Endothelial cell of hepatic sinusoid (primary cell): ENCODE results near the gene ZSWIM3.

Source experiments
- in situ Hi-C: cut with HindIII; loops from 2 replicates; pipeline ENCODE4 v1.10.0; 2017; ENCODE audit warnings: low sequenced_read_pairs

Gene ZSWIM3

GRCh38 chr20:45907219-45907948, 50.0 kb downstream of the ZSWIM3 start:
- in situ Hi-C loops, result no loop called here

- in situ Hi-C loops, result no loop called here
Observed at GRCh38 chr20:45908084-45908483, 50.7 kb downstream of the ZSWIM3 start.

- in situ Hi-C loops, result no loop called here
Observed at GRCh38 chr20:45909336-45909808, 52.0 kb downstream of the ZSWIM3 start.

GRCh38 chr20:45909817-45910669, 52.6 kb downstream of the ZSWIM3 start:
- in situ Hi-C loops, result no loop called here

DNA sequence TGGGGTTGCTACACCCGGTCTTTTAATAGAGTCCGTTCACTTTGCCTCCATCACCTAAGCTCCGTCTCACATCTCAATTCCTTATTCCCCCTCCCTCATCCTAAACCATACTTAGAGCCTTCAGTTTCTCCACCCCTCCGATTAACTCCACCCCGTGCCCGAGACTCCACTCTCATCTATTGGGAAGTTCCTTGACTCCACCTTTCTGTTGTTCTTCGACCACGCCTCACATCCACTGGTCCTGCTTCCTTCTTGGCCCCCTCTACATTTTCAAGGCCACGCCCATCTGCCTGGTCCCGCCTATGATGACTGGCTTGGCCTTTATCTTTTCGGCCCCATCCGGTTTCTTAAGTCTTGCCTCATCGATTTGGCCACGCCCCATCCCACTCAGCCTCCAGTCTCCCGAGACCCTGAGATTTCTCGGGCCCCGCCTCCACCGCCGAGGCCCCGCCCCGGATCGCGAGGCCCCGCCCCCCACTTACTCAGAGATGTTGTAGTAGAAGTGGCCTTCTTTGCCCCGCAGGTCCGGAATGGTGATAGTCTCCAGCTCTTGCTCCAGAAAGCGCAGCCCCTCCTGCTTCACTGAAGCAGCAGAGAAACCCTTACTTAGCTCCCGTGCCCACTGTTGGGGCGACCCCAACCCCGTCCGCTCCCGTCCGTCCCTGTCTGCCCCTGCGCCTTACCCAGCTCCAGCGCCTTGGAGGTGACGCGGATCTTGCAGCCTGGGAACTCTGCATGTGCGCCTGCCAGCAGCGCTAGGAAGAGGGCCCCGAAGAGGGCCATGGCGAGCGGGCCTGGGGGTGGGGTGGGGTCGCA, 53.5 kb downstream of the ZSWIM3 start:
- in situ Hi-C loops, result no loop called here

DNA sequence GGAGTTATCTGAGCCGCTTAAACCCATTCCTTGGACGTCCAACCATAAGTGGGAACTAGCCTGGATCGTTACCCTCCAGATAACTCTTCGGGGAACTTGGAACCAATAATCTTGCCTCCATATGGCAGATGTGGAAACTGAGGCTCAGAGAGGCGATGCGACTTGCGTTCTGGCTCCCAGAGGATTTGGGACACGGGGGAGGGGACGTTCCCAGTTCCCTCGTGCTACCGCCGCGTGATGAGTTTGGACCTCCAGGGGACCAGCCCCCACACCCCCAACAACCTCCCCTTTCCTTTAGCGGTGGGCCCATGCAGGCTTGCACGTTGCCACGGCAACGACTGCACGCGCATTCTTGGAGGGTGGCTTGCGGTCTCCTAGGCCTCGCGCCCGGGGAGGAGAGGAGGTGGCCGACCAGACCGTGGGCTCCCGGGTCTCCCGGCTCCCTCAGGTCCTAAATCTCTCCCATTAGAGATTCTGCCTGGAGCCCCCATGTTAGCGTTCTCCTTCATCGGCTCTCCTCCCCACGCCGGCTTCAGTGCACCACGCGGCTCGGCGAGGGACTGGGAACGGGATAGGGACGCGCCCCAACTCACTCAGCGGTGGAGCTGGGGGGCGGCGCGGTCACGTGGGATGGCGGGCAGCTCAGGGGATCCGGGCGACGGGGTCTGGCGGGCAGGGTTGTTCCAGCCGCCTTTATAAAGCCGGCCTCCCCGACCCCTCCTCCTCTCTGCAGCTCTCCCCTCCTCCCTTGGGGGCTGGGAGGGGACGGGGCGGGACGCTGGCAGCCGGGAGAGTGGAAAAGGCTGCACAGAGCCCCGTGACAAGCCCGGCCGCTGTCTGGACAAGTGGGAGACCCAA, 54.3 kb downstream of the ZSWIM3 start, which contains the start of gene PLTP:
TSS of gene PLTP (minus strand) at position 670 of the 858 bp plus-strand sequence. CDS start 703 bp downstream, outside the sequence.
- in situ Hi-C loops, result no loop called here

GRCh38 chr20:45912344-45912682, 54.9 kb downstream of the ZSWIM3 start:
- in situ Hi-C loops, result no loop called here

- in situ Hi-C loops, result no loop called here
Observed at GRCh38 chr20:45913116-45913515, 55.7 kb downstream of the ZSWIM3 start.

DNA sequence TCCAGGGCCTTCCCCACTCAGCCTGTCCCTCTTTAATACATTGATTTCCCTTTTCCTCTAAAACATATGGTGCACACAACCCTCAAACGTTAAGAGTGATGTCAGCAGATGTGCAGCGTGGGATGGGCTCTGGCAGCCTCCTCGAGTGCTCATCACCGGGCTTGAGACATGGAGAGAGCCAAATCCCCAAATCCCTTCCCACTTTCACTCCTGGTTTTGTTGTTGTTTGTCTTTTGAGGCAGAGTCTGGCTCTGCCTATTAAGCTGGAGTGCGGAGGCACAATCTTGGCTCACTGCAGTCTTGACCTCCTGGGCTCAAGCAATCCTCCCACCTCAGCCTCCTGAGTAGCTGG, 60.4 kb downstream of the ZSWIM3 start:
- in situ Hi-C loops, result no loop called here

DNA sequence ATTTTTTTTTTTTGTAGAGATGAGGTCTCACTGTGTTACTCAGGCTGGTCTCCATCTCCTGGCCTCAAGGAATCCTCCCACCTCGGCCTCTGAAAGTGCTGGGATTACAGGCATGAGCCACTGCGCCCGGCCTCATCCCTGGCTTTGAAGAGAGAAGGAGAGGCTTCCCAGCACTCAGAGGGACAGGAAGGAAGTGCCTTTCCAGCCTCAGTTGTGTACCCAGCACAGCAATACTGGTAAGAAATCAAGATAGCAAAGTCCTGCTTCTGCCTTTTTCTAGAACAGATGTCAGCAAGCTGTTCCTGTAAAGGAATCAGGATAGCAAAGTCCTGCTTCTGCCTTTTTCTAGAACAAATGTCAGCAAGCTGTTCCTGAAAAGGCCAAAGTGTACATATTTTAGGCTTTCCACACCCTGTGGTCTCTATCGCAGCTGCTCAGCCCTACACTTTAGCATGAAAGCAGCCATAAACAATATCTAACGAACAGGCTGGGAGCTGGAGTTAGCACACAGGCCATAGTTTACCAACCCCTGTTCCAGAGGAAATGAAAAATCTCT, 60.8 kb downstream of the ZSWIM3 start:
- in situ Hi-C loops, result no loop called here

DNA sequence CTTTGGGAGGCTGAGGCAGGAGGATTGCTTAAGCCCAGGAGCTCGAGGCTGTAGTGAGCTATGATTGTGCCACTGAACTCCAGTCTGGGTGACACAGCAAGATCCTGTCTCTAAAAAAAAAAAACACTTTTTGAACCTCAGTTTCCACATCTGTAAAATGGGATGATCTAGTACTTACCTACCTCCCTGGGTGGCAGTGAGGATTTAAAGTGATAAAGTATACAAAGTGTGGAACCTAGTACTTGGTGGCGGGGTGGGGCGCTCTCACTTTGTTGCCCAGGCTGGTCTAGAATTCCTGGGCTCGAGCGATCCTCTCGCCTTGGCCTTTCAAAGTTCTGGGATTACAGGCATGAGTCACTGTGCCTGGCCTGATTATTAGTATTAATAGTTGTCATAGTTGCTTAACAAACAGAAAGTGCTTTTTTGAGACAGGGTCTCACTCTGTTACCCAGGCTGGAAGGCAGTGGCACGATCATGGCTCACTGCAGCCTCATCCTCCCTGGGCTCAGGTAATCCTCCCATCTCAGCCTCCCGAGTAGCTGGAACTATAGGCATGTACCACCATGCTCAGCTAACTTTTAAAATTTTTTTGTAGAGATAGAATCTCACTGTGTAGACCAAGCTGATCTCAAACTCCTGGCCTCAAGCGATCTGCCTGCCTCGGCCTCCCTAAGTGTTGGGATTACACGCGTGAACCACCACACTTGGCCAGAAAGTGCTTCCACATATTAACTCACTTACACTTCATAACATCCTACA, 61.5 kb downstream of the ZSWIM3 start:
- in situ Hi-C loops, result no loop called here

DNA sequence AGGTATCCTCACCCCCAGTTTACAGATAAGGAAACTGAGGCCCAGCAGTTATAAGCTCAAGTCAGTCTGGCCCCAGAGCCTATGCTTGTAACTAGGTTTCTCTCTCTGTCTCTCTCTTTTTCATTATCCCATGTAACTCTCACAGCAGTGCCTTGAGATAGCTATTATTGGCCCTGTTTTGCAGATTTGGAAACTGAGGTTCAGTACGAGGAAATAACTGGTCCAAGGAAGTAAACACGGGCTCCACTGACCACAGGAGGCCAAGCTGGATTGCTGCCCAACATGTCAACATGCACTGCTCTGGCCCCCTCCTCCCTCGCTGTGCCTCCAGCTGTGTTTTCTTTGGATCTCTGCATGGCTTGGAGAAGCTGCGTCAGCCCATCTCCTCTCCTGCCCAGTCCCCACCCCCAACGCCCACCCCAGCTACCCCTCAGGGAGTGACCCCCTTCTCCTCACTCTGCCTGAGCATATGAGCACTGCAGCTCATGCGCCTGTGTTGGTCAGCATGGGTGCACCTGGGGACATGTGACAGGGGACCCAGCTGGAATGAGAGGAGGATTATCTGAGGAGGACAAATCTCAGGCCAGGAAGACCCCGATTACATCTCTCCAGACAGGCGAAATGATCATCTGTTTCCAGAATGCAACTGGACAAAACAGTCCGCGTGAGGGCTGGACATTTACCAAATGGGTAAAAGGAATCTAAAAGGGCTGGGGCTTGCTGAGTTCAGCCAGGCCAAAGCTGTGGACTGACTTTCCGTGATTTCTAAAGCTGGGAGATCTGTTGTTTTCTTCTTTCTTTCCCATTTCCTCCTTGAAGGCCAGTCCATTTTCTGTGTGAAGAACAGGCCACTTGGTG, 62.4 kb downstream of the ZSWIM3 start:
- in situ Hi-C loops, result no loop called here

- in situ Hi-C loops, result no loop called here
Observed at GRCh38 chr20:45920462-45921336, 63.3 kb downstream of the ZSWIM3 start.

- in situ Hi-C loops, result no loop called here
Observed at GRCh38 chr20:45921337-45922189, 64.1 kb downstream of the ZSWIM3 start.

DNA sequence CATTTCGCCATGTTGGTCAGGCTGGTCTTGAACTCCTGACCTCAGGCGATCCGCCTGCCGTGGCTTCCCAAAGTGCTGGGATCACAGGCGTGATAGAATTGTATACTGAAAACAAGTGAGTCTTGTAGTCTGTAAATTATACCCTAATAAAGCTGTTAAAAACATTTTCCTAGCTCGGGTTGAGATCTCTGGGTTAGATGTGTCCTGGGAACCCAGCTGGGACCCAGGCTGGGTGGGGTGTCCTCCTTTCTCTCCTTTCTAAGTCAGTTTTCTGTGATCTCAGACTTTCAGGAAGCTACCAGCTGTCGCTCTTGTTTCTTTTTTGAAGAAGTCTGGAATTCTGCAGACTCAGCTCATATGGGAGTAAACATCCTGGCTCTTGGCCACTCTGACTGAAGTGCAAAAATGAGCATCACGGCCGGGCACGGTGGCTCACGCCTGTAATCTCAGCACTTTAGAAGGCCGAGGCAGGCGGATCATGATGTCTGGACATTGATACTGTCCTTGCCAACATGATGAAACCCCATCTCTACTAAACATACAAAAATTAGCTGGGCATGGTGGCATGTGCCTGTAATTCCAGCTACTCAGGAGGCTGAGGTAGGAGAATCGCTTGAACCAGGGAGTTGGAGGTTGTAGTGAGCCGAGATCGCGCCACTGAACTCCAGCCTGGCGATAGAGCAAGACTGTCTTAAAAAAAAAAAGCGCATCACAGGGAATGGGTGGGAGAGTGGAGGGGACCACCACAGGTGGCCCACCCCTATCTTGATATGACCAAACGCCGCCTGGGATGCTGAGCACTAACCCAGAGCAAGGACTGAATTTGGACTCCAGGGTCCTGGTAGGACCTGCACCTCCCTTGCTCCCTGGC, 67.2 kb downstream of the ZSWIM3 start:
- in situ Hi-C loops, result no loop called here
